Thyroid gland (tissue), 4 donors: ENCODE data around the gene GALNT5. TPM values are rescaled to one million over a fixed set of nuclear protein-coding genes. Genes with fewer than 3 reads are reported as not detected.

Experiments used
- DNase-seq, 2 donors: peaks; one replicate each; pipeline ENCODE4 v3.0.0-alpha.2; 2019
- H3K27ac ChIP-seq, 3 donors: fragments of 200-600 bp; sonication (generic); 1 replicate in 2 of 3; 2 replicates in 1 of 3; pipeline ENCODE4 v1.5.1; 2016 to 2019; ENCODE audit warnings: mild to moderate bottlenecking in 1 of 3, moderate library complexity in 1 of 3
- H3K27me3 ChIP-seq: fragments of 200-600 bp; sonication (generic); one replicate; pipeline ENCODE4 v1.5.1; 2019
- H3K36me3 ChIP-seq, 2 donors: fragments of 200-600 bp; sonication (generic); one replicate each; pipeline ENCODE4 v1.5.1; 2016 to 2019
- H3K4me1 ChIP-seq, 2 donors: fragments of 200-600 bp; sonication (generic); one replicate each; pipeline ENCODE4 v1.5.1; 2017 to 2019
- H3K4me3 ChIP-seq, 3 donors: fragments of 200-600 bp; sonication (generic); replicated peaks in 1 of 3; 1 replicate in 2 of 3; 2 replicates in 1 of 3; pipeline ENCODE4 v1.5.1; 2016; ENCODE audit warnings: mild to moderate bottlenecking in 1 of 3
- H3K9me3 ChIP-seq: fragments of 200-600 bp; sonication (generic); one replicate; pipeline ENCODE4 v1.5.1; 2017
- CTCF ChIP-seq, 6 experiments: fragments of 200-600 bp in 3 of 6; fragments of 450-650 bp in 3 of 6; sonication (generic) in 3 of 6; IDR thresholded peaks; one replicate each; pipeline ENCODE4 v1.5.1; 2016 to 2019; ENCODE audit warnings: antibody characterized with exemption in 6 of 6, mild to moderate bottlenecking in 2 of 6, inconsistent platforms in 1 of 6, moderate library complexity in 1 of 6
- POLR2A ChIP-seq, 2 donors: fragments of 450-650 bp; IDR thresholded peaks; one replicate each; pipeline ENCODE4 v1.6.1; 2017; ENCODE audit warnings: antibody characterized with exemption in 2 of 2, mild to moderate bottlenecking in 2 of 2, moderate library complexity in 1 of 2
- WGBS, 2 donors: methylation state at CpG; one replicate each; pipeline ENCODE4 v1.1.5; 2017; 5-methylcytosine and 5-hydroxymethylcytosine counted together
- intact Hi-C: fragments of 100-400 bp; cut with DNase I; formaldehyde crosslinking; loops from one replicate; pipeline ENCODE4 v1.15.1; 2023
- total RNA-seq, 4 donors: library from RNA; depleted of rRNA; stranded (reverse); fragments of >200 nt; gene quantifications; one replicate each; pipeline ENCODE4 v1.2.3, GENCODE V29; 2016

GALNT5 gene
- total RNA-seq, 4 donors from 2014 or later = 0.13 to 0.49 TPM; not detected in 2

DNA sequence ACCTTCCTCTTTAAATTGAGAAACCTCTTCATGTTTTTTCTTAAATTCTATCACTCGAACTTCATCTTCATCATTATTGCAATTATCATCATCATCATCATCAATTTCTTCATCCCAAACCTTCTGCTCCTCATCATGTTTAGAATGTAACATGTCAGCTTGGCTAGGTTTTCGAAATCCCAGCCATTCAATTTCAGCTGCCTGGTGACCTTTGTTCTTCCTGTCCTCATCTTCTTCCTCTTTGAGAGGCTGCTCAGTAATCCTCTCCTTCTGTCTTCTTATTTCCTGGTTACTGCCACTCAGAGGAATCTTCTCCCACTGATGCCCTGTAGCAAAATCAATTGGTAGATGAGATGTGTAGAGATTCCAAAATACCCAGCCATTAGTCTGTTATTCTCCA, 64.0 kb downstream of the GALNT5 start:
- intact Hi-C loops = no loop called here
- no peak overlapping the region for H3K4me3 ChIP-seq
- no peak for TF ChIP-seq CTCF (IDR thresholded peaks at IDR 0.05)
- no peak for TF ChIP-seq POLR2A (IDR thresholded peaks at IDR 0.05)
- H3K4me1 ChIP-seq = no peaks in the 10 kb centered on the region
- DNase-seq = no peak
- no peak overlapping the region for H3K27ac ChIP-seq
- no peaks in the 10 kb centered on the region for H3K9me3 ChIP-seq
- WGBS, 2 donors = 65 to 76% methylated on average over 2 of the region's 2 CpGs
- no peaks in the 10 kb centered on the region for H3K27me3 ChIP-seq
- no peaks in the 10 kb centered on the region for H3K36me3 ChIP-seq

GRCh38 chr2:157322432-157322831, 64.9 kb downstream of the GALNT5 start:
- no peak for DNase-seq
- Histone ChIP-seq H3K27ac (no peak overlapping the region), H3K4me1 (no peaks in the 10 kb centered on the region), H3K9me3 (no peaks in the 10 kb centered on the region), H3K36me3 (no peaks in the 10 kb centered on the region), H3K4me3 (no peak overlapping the region), H3K27me3 (no peaks in the 10 kb centered on the region)
- no peak for TF ChIP-seq CTCF (IDR thresholded peaks at IDR 0.05)
- WGBS, 2 donors = 91 to 96% methylated on average over 4 of the region's 4 CpGs
- intact Hi-C loops = no loop called here

- 86 to 96% methylated on average over 2 of the region's 2 CpGs for WGBS, 2 donors
- no peak for DNase-seq
- Histone ChIP-seq H3K36me3 (no peaks in the 10 kb centered on the region), H3K9me3 (no peaks in the 10 kb centered on the region), H3K27me3 (no peaks in the 10 kb centered on the region), H3K27ac (no peak overlapping the region), H3K4me1 (no peaks in the 10 kb centered on the region), H3K4me3 (no peak overlapping the region)
- intact Hi-C loops = no loop called here
- TF ChIP-seq CTCF (IDR thresholded peaks at IDR 0.05) (no peak), POLR2A (IDR thresholded peaks at IDR 0.05) (no peak)
Observed at GRCh38 chr2:157324331-157324843, 66.9 kb downstream of the GALNT5 start.

- H3K4me1 ChIP-seq = no peaks in the 10 kb centered on the region
- no peaks in the 10 kb centered on the region for H3K27me3 ChIP-seq
- no peaks in the 10 kb centered on the region for H3K36me3 ChIP-seq
- H3K9me3 ChIP-seq = no peaks in the 10 kb centered on the region
- no peak within 1 kb of the TSS for H3K4me3 ChIP-seq
- intact Hi-C loops = no loop called here
- no peak for TF ChIP-seq POLR2A (IDR thresholded peaks at IDR 0.05)
- TF ChIP-seq CTCF (IDR thresholded peaks at IDR 0.05) = no peak
- DNase-seq = no peak
- no peak within 1 kb of the TSS for H3K27ac ChIP-seq
Observed at GRCh38 chr2:157325786-157326185, 68.3 kb downstream of the GALNT5 start, which contains the start of gene ERMN. Gene ERMN (minus strand): TSS chr2:157325824. CDS start chr2:157325642, 182 bp downstream.

- intact Hi-C loops = no loop called here
- TF ChIP-seq CTCF (IDR thresholded peaks at IDR 0.05) (no peak), POLR2A (IDR thresholded peaks at IDR 0.05) (no peak)
- no peak for DNase-seq
- H3K36me3 ChIP-seq = no peaks in the 10 kb centered on the region
- no peaks in the 10 kb centered on the region for H3K4me1 ChIP-seq
- no peaks in the 10 kb centered on the region for H3K9me3 ChIP-seq
- no peaks in the 10 kb centered on the region for H3K27me3 ChIP-seq
- WGBS, 2 donors = 86 to 91% methylated on average over 3 of the region's 3 CpGs
- no peak overlapping the region for H3K27ac ChIP-seq
- no peak overlapping the region for H3K4me3 ChIP-seq
Observed at GRCh38 chr2:157326698-157327097, 69.2 kb downstream of the GALNT5 start.
